ENCODE measurements around the gene GALNTL6.

GRCh38 chr4:172656055-172656454 is 842.9 kb downstream of the GALNTL6 start:
- TF ChIP-seq POLR2AphosphoS5 (IDR thresholded peaks at IDR 0.05; ENCODE audit: insufficient read depth, low read depth, low read length) = no peak
- no peak for TF ChIP-seq POLR2A (IDR thresholded peaks at IDR 0.05; ENCODE audit: low read depth, low read length)
- TF ChIP-seq, protein P1, sequence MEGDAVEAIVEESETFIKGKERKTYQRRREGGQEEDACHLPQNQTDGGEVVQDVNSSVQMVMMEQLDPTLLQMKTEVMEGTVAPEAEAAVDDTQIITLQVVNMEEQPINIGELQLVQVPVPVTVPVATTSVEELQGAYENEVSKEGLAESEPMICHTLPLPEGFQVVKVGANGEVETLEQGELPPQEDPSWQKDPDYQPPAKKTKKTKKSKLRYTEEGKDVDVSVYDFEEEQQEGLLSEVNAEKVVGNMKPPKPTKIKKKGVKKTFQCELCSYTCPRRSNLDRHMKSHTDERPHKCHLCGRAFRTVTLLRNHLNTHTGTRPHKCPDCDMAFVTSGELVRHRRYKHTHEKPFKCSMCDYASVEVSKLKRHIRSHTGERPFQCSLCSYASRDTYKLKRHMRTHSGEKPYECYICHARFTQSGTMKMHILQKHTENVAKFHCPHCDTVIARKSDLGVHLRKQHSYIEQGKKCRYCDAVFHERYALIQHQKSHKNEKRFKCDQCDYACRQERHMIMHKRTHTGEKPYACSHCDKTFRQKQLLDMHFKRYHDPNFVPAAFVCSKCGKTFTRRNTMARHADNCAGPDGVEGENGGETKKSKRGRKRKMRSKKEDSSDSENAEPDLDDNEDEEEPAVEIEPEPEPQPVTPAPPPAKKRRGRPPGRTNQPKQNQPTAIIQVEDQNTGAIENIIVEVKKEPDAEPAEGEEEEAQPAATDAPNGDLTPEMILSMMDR (IDR thresholded peaks at IDR 0.05; ENCODE audit: extremely low read depth in 1 of 2, insufficient read depth in 1 of 2, low read depth in 1 of 2, low read length in 2 of 2) = no peak
- TF ChIP-seq, protein P2, sequence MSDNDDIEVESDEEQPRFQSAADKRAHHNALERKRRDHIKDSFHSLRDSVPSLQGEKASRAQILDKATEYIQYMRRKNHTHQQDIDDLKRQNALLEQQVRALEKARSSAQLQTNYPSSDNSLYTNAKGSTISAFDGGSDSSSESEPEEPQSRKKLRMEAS (IDR thresholded peaks at IDR 0.05; ENCODE audit: insufficient read depth, insufficient read length) = no peak
- TF ChIP-seq EZH2 (IDR thresholded peaks at IDR 0.05; ENCODE audit: borderline replicate concordance, low read depth, low read length, severe bottlenecking) = no peak

All from endothelial cell of umbilical vein (primary cell).